OCI-LY7 (cell line): ENCODE results near the gene MFSD6. TPM values are rescaled to one million over a fixed set of nuclear protein-coding genes. Genes with fewer than 3 reads are reported as not detected.

Experiments
- BruUV-seq: library from RNA; stranded (reverse); fragments of 400-500 nt; replicated peaks from 2 replicates; lab custom pipeline; 2021; lab: Mats Ljungman, UMichigan
- CTCF ChIA-PET: fragments of 300-600 bp; sonication (Branson Sonifier 250); formaldehyde crosslinking; loops from one replicate; lab custom pipeline; 2022; ENCODE audit warnings: antibody characterized with exemption; ENCODE audit not compliant: unreplicated experiment; lab: Charles Lee
- POLR2A ChIA-PET: fragments of 300-600 bp; sonication (Branson Sonifier 250); formaldehyde crosslinking; loops from one replicate; lab custom pipeline; 2022; ENCODE audit warnings: antibody characterized with exemption; lab: Charles Lee
- DNase-seq: peaks from one replicate; pipeline ENCODE4 v3.0.0-alpha.2; 2015; ENCODE audit warnings: low spot score
- H2AFZ ChIP-seq: fragments of 200-600 bp; sonication (generic), shearing (Covaris generic); 2 replicates; pipeline ENCODE4 v1.6.1; 2014; ENCODE audit warnings: mild to moderate bottlenecking, antibody characterized with exemption, low read length, moderate library complexity
- H3K27ac ChIP-seq: fragments of 200-600 bp; sonication (generic); 2 replicates; pipeline ENCODE4 v1.5.1; 2014; ENCODE audit warnings: mixed run types, low read depth, mild to moderate bottlenecking, moderate library complexity, low read length, inconsistent platforms; ENCODE audit not compliant: poor library complexity, severe bottlenecking
- H3K36me3 ChIP-seq: fragments of 200-600 bp; sonication (generic); 2 replicates; pipeline ENCODE4 v1.6.1; 2014; ENCODE audit warnings: mild to moderate bottlenecking, antibody characterized with exemption, low read length, moderate library complexity, mixed read lengths; ENCODE audit not compliant: insufficient read depth
- H3K4me1 ChIP-seq: fragments of 200-600 bp; sonication (generic); 2 replicates; pipeline ENCODE4 v1.5.1; 2014; ENCODE audit warnings: mild to moderate bottlenecking, low read length; ENCODE audit not compliant: insufficient read depth, poor library complexity, severe bottlenecking
- H3K4me2 ChIP-seq: fragments of 200-600 bp; sonication (generic); 2 replicates; pipeline ENCODE4 v1.6.1; 2014; ENCODE audit warnings: mild to moderate bottlenecking, low read length
- H3K4me3 ChIP-seq: fragments of 200-600 bp; sonication (generic); 2 replicates; pipeline ENCODE4 v1.5.1; 2014; ENCODE audit warnings: mild to moderate bottlenecking, low read depth, low read length; ENCODE audit not compliant: poor library complexity, severe bottlenecking
- H3K79me2 ChIP-seq: fragments of 200-600 bp; sonication (generic); 2 replicates; pipeline ENCODE4 v1.6.1; 2016; ENCODE audit warnings: low read depth, mild to moderate bottlenecking, low read length, moderate library complexity, mixed read lengths; ENCODE audit not compliant: insufficient read depth
- H3K9me2 ChIP-seq: fragments of 200-600 bp; sonication (generic); 2 replicates; pipeline ENCODE4 v1.6.1; 2016; ENCODE audit warnings: mild to moderate bottlenecking, low read length, mixed read lengths; ENCODE audit not compliant: insufficient read depth
- H3K9me3 ChIP-seq: fragments of 200-600 bp; sonication (generic); 2 replicates; pipeline ENCODE4 v1.6.1; 2014; ENCODE audit warnings: mild to moderate bottlenecking, mixed run types, low read length, mixed read lengths
- H4K20me1 ChIP-seq: fragments of 200-600 bp; sonication (generic); 2 replicates; pipeline ENCODE4 v1.6.1; 2014; ENCODE audit warnings: mild to moderate bottlenecking, antibody characterized with exemption, low read length, moderate library complexity, mixed read lengths; ENCODE audit not compliant: insufficient read depth
- EZH2phosphoT487 ChIP-seq: fragments of 200-600 bp; sonication (generic); IDR thresholded peaks from 2 replicates; pipeline ENCODE4 v1.6.1; 2018; ENCODE audit warnings: low read depth, borderline replicate concordance, mild to moderate bottlenecking, mixed run types, antibody characterized with exemption, low read length, moderate library complexity, mixed read lengths
- intact Hi-C: fragments of 100-400 bp; cut with micrococcal nuclease; formaldehyde crosslinking; loops from one replicate; pipeline ENCODE4 v1.10.0; 2022; ENCODE audit not compliant: unreplicated experiment
- total RNA-seq, 2 experiments: library from RNA; depleted of rRNA in 1 of 2; stranded (reverse); fragments of >200 nt in 1 of 2; shearing (Covaris generic) in 1 of 2; gene quantifications; 2 replicates each; pipeline ENCODE4 v1.2.3, GENCODE V29; 2014 to 2022
- TF ChIP-seq, protein P1 (sequence below): fragments of 200-600 bp; sonication (generic); conservative IDR thresholded peaks from 2 replicates; pipeline ENCODE4 v1.5.1; 2014; ENCODE audit warnings: mild to moderate bottlenecking, antibody characterized with exemption, low read length, moderate library complexity, mixed read lengths

The MFSD6 gene
- total RNA-seq, 2 experiments from 2014 or later: 8.3 to 19.5 TPM

DNA sequence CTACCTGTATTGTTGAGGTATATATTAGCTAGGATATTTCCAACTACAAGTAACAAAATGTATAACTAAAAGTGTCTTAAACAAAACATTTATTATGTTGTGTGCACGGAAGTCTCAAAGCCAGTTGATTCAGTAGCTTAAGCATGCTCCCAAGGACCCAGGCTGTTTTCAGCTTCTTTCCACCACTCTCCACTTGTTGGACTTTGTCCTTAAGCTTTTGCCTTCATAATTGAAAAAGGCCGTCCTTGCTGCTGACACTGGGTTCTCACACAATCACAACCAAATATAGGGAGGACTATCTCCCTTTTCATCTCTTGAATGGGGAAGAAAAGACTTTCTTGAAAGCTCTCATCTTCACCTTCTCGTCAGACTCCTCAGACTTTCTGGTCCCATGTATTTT, 138.6 kb downstream of the MFSD6 start:
- Histone ChIP-seq H3K27ac (no peak overlapping the region), H2AFZ (no peak overlapping the region), H3K36me3 (no peaks in the 10 kb centered on the region), H3K4me2 (no peak overlapping the region), H3K9me2 (no peaks in the 10 kb centered on the region), H4K20me1 (no peaks in the 10 kb centered on the region), H3K4me3 (no peak overlapping the region), H3K79me2 (no peaks in the 10 kb centered on the region), H3K4me1 (no peaks in the 10 kb centered on the region), H3K9me3 (peaks cover 16% of the 10 kb centered on the region; the same call in 1 of the 2 replicates)
- POLR2A ChIA-PET: interaction anchor here (0.7 to 1.4 kb wide), 5 partner anchors 8 to 245 kb away, joined by 3 to 4 read pairs (median 3); no protein-coding TSS in a partner anchor
- no peak for TF ChIP-seq EZH2phosphoT487
- TF ChIP-seq, protein P1, sequence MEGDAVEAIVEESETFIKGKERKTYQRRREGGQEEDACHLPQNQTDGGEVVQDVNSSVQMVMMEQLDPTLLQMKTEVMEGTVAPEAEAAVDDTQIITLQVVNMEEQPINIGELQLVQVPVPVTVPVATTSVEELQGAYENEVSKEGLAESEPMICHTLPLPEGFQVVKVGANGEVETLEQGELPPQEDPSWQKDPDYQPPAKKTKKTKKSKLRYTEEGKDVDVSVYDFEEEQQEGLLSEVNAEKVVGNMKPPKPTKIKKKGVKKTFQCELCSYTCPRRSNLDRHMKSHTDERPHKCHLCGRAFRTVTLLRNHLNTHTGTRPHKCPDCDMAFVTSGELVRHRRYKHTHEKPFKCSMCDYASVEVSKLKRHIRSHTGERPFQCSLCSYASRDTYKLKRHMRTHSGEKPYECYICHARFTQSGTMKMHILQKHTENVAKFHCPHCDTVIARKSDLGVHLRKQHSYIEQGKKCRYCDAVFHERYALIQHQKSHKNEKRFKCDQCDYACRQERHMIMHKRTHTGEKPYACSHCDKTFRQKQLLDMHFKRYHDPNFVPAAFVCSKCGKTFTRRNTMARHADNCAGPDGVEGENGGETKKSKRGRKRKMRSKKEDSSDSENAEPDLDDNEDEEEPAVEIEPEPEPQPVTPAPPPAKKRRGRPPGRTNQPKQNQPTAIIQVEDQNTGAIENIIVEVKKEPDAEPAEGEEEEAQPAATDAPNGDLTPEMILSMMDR: no peak
- intact Hi-C loops: no loop called here
- DNase-seq: no peak
- BruUV-seq: no TSS peak
- CTCF ChIA-PET: no interaction called here

DNA sequence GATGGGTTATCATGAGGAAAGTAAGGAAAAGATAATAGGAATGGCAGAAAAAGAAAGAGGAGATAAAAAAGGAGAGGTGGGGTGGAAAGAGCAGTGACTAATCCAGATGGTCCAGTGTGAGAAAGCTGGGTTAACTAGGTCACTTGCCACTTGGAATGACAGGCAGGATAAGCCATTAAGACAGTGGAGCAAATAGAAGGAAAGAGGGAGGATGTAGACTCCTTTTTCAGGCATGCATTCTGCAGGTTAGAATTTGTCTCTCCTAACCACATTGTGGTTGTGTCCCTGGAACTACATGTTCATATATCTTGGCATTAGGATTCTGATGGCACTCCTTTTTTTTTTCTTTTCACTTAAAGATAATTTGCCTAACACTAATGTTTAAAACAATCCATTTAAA, 139.7 kb downstream of the MFSD6 start:
- Histone ChIP-seq H3K27ac (no peak overlapping the region), H3K4me3 (no peak overlapping the region), H3K4me1 (no peaks in the 10 kb centered on the region), H3K79me2 (no peaks in the 10 kb centered on the region), H3K4me2 (no peak overlapping the region), H3K9me3 (peaks cover 6% of the 10 kb centered on the region; the same call in 1 of the 2 replicates), H3K9me2 (no peaks in the 10 kb centered on the region), H2AFZ (no peak overlapping the region), H4K20me1 (no peaks in the 10 kb centered on the region), H3K36me3 (no peaks in the 10 kb centered on the region)
- CTCF ChIA-PET: no interaction called here
- DNase-seq: no peak
- intact Hi-C loops: no loop called here
- no TSS peak for BruUV-seq
- TF ChIP-seq, protein P1: no peak
- TF ChIP-seq EZH2phosphoT487: no peak
- POLR2A ChIA-PET: interaction anchor here (0.6 to 1.4 kb wide), 2 partner anchors 246 to 1596 kb away, joined by 3 read pairs; no protein-coding TSS in a partner anchor

DNA sequence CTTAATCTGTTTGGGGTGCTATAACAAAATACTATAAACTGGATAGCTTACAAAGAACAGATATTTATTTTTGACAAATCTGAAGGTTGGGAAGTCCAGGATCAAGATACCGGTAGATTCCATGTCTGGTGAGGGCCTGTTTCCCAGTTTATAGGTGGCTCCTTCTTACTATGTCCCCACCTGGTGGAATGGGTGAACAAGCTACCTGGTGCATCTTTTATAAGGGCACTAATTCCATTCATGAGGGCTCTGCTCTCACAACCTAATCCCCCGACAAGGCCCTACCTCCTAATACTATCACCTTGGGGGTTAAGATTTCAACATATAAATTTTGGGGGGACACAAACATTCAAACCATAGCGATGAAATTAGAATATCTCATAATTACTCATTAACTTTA, 142.0 kb downstream of the MFSD6 start:
- Histone ChIP-seq H3K27ac (no peak overlapping the region), H2AFZ (no peak overlapping the region), H3K4me3 (no peak overlapping the region), H3K4me2 (no peak overlapping the region), H3K4me1 (no peaks in the 10 kb centered on the region), H3K79me2 (no peaks in the 10 kb centered on the region), H3K36me3 (no peaks in the 10 kb centered on the region), H4K20me1 (no peaks in the 10 kb centered on the region), H3K9me2 (no peaks in the 10 kb centered on the region), H3K9me3 (no peaks in the 10 kb centered on the region)
- ChIA-PET CTCF (no interaction called here), POLR2A (no interaction called here)
- no TSS peak for BruUV-seq
- intact Hi-C loops: no loop called here
- DNase-seq: no peak
- TF ChIP-seq, protein P1: no peak
- TF ChIP-seq EZH2phosphoT487: no peak
